HCT116 (cell line): Measurements from ENCODE around the gene FBLN7. TPM values are rescaled to one million over a fixed set of nuclear protein-coding genes. Genes with fewer than 3 reads are reported as not detected.

Experiments used
- ATAC-seq: fragments of 200-7000 bp; cut with Tn5 transposase; 2 replicates; pipeline ENCODE4 v1.9.1; 2020; ENCODE audit warnings: mild to moderate bottlenecking, moderate library complexity
- BruUV-seq: library from RNA; stranded (reverse); fragments of 400-500 nt; replicated peaks from 2 replicates; lab custom pipeline; 2021; lab: Mats Ljungman, UMichigan
- CTCF ChIA-PET: fragments of 300-600 bp; sonication (Branson Sonifier 250); formaldehyde crosslinking; loops from one replicate; lab custom pipeline; 2021; ENCODE audit warnings: antibody characterized with exemption; lab: Charles Lee
- POLR2A ChIA-PET: fragments of 300-600, 350-600 bp; sonication (Branson Sonifier 250); formaldehyde crosslinking; loops from one replicate; lab custom pipeline; 2021; ENCODE audit warnings: antibody characterized with exemption; lab: Charles Lee
- RAD21 ChIA-PET, 2 experiments: fragments of 300-600 bp; sonication (Branson Sonifier 250); formaldehyde crosslinking; loops; one replicate each; lab custom pipeline; 2023; ENCODE audit warnings: low total read pairs in 2 of 2; ENCODE audit not compliant: uncharacterized antibody in 2 of 2, unreplicated experiment in 2 of 2, low non-redundant PET in 1 of 2; lab: Charles Lee
- DNase-seq: peaks from one replicate; pipeline ENCODE4 v3.0.0-alpha.2; 2010; ENCODE audit warnings: low read depth, low spot score
- H2AFZ ChIP-seq: fragments of 200-600 bp; shearing (Covaris generic), sonication (generic); 2 replicates; pipeline ENCODE4 v1.6.1; 2017; ENCODE audit warnings: low read depth, mixed run types, mixed read lengths, antibody characterized with exemption, low read length; ENCODE audit not compliant: poor library complexity, severe bottlenecking
- H3K27ac ChIP-seq: 2 replicates; pipeline ENCODE4 v1.5.1; 2012; ENCODE audit warnings: low read depth, low read length
- H3K27me3 ChIP-seq: fragments of 200-600 bp; sonication (generic); 2 replicates; pipeline ENCODE4 v1.6.1; 2016; ENCODE audit warnings: mixed run types, low read length, mixed read lengths; ENCODE audit not compliant: insufficient read depth
- H3K36me3 ChIP-seq, 2 experiments: fragments of 200-500 bp in 1 of 2; fragments of 200-600 bp in 1 of 2; sonication (Bioruptor generic) in 1 of 2; sonication (generic) in 1 of 2; 2 replicates each; pipeline versions ENCODE4 v1.5.1 to v1.6.1; 2014 to 2016; ENCODE audit warnings: low read length in 2 of 2, inconsistent platforms in 1 of 2, mixed read lengths in 1 of 2, mixed run types in 1 of 2; ENCODE audit not compliant: insufficient read depth in 2 of 2, control insufficient read depth in 1 of 2
- H3K4me1 ChIP-seq, 2 experiments: fragments of 200-600 bp in 1 of 2; sonication (generic) in 1 of 2; 2 replicates each; pipeline versions ENCODE4 v1.5.1 to v1.6.1; 2012 to 2017; ENCODE audit warnings: low read length in 2 of 2, inconsistent platforms in 1 of 2, mild to moderate bottlenecking in 1 of 2, mixed read lengths in 1 of 2, mixed run types in 1 of 2, moderate library complexity in 1 of 2; ENCODE audit not compliant: insufficient read depth in 2 of 2, control insufficient read depth in 1 of 2
- H3K4me2 ChIP-seq: fragments of 200-600 bp; sonication (generic); 2 replicates; pipeline ENCODE4 v1.6.1; 2017; ENCODE audit warnings: mixed run types, low read length, mixed read lengths
- H3K4me3 ChIP-seq, 2 experiments: fragments of 200-600 bp in 1 of 2; sonication (generic) in 1 of 2; replicated peaks in 1 of 2; 2 replicates each; pipeline ENCODE4 v1.5.1; 2011 to 2016; ENCODE audit warnings: low read length in 2 of 2, control low read depth in 1 of 2, low read depth in 1 of 2, mild to moderate bottlenecking in 1 of 2, mixed read lengths in 1 of 2, mixed run types in 1 of 2
- H3K79me2 ChIP-seq: fragments of 200-600 bp; sonication (generic); 2 replicates; pipeline ENCODE4 v1.6.1; 2017; ENCODE audit warnings: mild to moderate bottlenecking, mixed run types, low read length, moderate library complexity, mixed read lengths; ENCODE audit not compliant: insufficient read depth
- H3K9ac ChIP-seq: fragments of 200-600 bp; sonication (generic); 2 replicates; pipeline ENCODE4 v1.6.1; 2016; ENCODE audit warnings: low read length, mixed read lengths
- H3K9me2 ChIP-seq: fragments of 200-600 bp; sonication (generic), shearing (Covaris generic); 2 replicates; pipeline ENCODE4 v1.6.1; 2017; ENCODE audit warnings: mixed run types, mild to moderate bottlenecking, moderate library complexity; ENCODE audit not compliant: insufficient read depth
- H3K9me3 ChIP-seq, 2 experiments: fragments of 200-500 bp in 1 of 2; fragments of 200-600 bp in 1 of 2; sonication (Bioruptor generic) in 1 of 2; sonication (generic) in 1 of 2; 2 replicates each; pipeline ENCODE4 v1.6.1; 2014 to 2017; ENCODE audit warnings: low read length in 2 of 2, mixed read lengths in 2 of 2, inconsistent platforms in 1 of 2, low read depth in 1 of 2, mild to moderate bottlenecking in 1 of 2, mixed run types in 1 of 2, moderate library complexity in 1 of 2; ENCODE audit not compliant: control insufficient read depth in 1 of 2, insufficient read depth in 1 of 2
- H4K20me1 ChIP-seq: fragments of 200-600 bp; sonication (generic), shearing (Covaris generic); 2 replicates; pipeline ENCODE4 v1.6.1; 2017; ENCODE audit warnings: mixed run types, mild to moderate bottlenecking, moderate library complexity; ENCODE audit not compliant: insufficient read depth
- CEBPB ChIP-seq: IDR thresholded peaks from 2 replicates; pipeline ENCODE4 v1.6.1; 2012; ENCODE audit warnings: low read depth
- EGR1 ChIP-seq: IDR thresholded peaks from 2 replicates; pipeline ENCODE4 v1.6.1; 2012; ENCODE audit warnings: low read depth
- ELF1 ChIP-seq: IDR thresholded peaks from 2 replicates; pipeline ENCODE4 v1.6.1; 2012; ENCODE audit warnings: low read depth, borderline replicate concordance
- EZH2 ChIP-seq: fragments of 200-600 bp; sonication (generic); IDR thresholded peaks from 2 replicates; pipeline ENCODE4 v1.6.1; 2017; ENCODE audit warnings: antibody characterized with exemption, mixed run types
- FOSL1 ChIP-seq: IDR thresholded peaks from 2 replicates; pipeline ENCODE4 v1.6.1; 2012; ENCODE audit warnings: low read depth
- POLR2A ChIP-seq: IDR thresholded peaks from 2 replicates; pipeline ENCODE4 v1.7.0; 2011; ENCODE audit warnings: borderline replicate concordance; ENCODE audit not compliant: insufficient read depth, insufficient read length; ENCODE audit errors: extremely low read depth
- POLR2AphosphoS5 ChIP-seq: IDR thresholded peaks from 2 replicates; pipeline ENCODE4 v1.6.1; 2011; ENCODE audit warnings: mild to moderate bottlenecking, low read depth, low read length, moderate library complexity
- RAD21 ChIP-seq: IDR thresholded peaks from 2 replicates; pipeline ENCODE4 v1.6.1; 2012; ENCODE audit warnings: low read depth, mild to moderate bottlenecking
- SIN3A ChIP-seq: IDR thresholded peaks from 2 replicates; pipeline ENCODE4 v1.6.1; 2012; ENCODE audit warnings: low read depth
- SRF ChIP-seq: IDR thresholded peaks from 2 replicates; pipeline ENCODE4 v1.6.1; 2012; ENCODE audit warnings: low read depth
- TCF7L2 ChIP-seq: IDR thresholded peaks from 2 replicates; pipeline ENCODE4 v1.7.0; 2011; ENCODE audit warnings: borderline replicate concordance, inconsistent platforms; ENCODE audit not compliant: insufficient read depth, insufficient read length; ENCODE audit errors: extremely low read depth
- ZNF274 ChIP-seq: fragments of 200-500 bp; sonication (Bioruptor generic); IDR thresholded peaks from 2 replicates; pipeline ENCODE4 v1.6.1; 2014; ENCODE audit warnings: mild to moderate bottlenecking, low read depth, low read length, inconsistent platforms
- intact Hi-C: fragments of 100-400 bp; cut with micrococcal nuclease; formaldehyde crosslinking; loops from 2 replicates; pipeline ENCODE4 v1.10.0; 2022
- total RNA-seq: library from RNA; stranded (reverse); gene quantifications from one replicate; pipeline ENCODE4 v1.2.1, GENCODE V29; 2021; ENCODE audit not compliant: unreplicated experiment
- TF ChIP-seq, protein P1 (sequence below): IDR thresholded peaks from 2 replicates; pipeline ENCODE4 v1.6.1; 2012
- TF ChIP-seq, protein P2 (sequence below), 3 experiments: fragments of 200-600 bp in 1 of 3; sonication (generic) in 1 of 3; IDR thresholded peaks in 2 of 3; conservative IDR thresholded peaks in 1 of 3; 2 replicates each; pipeline ENCODE4 v1.5.1; 2012 to 2017; ENCODE audit warnings: low read depth in 2 of 3, low read length in 2 of 3, antibody characterized with exemption in 1 of 3, borderline replicate concordance in 1 of 3, control low read depth in 1 of 3, mild to moderate bottlenecking in 1 of 3, mixed read lengths in 1 of 3, mixed run types in 1 of 3, moderate library complexity in 1 of 3; ENCODE audit not compliant: insufficient read depth in 1 of 3
- TF ChIP-seq, protein P3 (sequence below): IDR thresholded peaks from 2 replicates; pipeline ENCODE4 v1.6.1; 2012
- TF ChIP-seq, protein P4 (sequence below): IDR thresholded peaks from 2 replicates; pipeline ENCODE4 v1.6.1; 2011; ENCODE audit warnings: mild to moderate bottlenecking, low read length, moderate library complexity; ENCODE audit not compliant: insufficient replicate concordance; ENCODE audit errors: extremely low read depth

Gene FBLN7
- total RNA-seq, 1 experiment from 2014 or later = 0.34 TPM

DNA sequence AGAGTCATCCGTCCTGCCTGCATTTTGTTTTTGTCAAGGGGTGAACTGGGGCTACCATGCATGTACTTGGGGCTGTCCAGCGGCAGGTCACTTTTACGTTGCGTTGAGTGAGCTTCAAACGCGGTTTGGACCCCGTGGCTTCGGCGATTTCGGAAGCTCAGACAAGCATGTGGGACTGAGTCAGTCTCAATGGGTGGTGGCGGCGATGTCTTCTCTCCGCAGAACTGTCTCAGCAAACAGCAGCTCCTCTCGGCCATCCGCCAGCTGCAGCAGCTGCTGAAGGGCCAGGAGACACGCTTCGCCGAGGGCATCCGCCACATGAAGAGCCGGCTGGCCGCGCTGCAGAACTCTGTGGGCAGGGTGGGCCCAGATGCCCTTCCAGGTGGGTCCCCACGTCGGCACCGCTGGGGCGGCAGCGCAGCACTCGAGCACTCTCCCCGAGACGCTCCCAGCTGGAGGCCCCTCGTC is 21.3 kb downstream of the FBLN7 start:
- Histone ChIP-seq H3K4me3 (no peak overlapping the region), H3K9me2 (no peaks in the 10 kb centered on the region), H3K4me1 (no peaks in the 10 kb centered on the region), H3K27ac (no peak overlapping the region), H2AFZ (no peak overlapping the region), H3K9me3 (no peaks in the 10 kb centered on the region), H3K36me3 (no peaks in the 10 kb centered on the region), H3K27me3 (no peaks in the 10 kb centered on the region), H3K4me2 (no peak overlapping the region), H3K9ac (no peak overlapping the region), H3K79me2 (no peaks in the 10 kb centered on the region), H4K20me1 (no peaks in the 10 kb centered on the region)
- ChIA-PET CTCF (no interaction called here), POLR2A (no interaction called here), RAD21 (no interaction called here)
- intact Hi-C loops = no loop called here
- TF ChIP-seq FOSL1 (no peak), RAD21 (no peak), SIN3A (no peak), POLR2AphosphoS5 (no peak), TCF7L2 (no peak), POLR2A (no peak), CEBPB (no peak), ZNF274 (no peak), EZH2 (no peak), SRF (no peak), EGR1 (no peak), ELF1 (no peak)
- TF ChIP-seq, protein P1, sequence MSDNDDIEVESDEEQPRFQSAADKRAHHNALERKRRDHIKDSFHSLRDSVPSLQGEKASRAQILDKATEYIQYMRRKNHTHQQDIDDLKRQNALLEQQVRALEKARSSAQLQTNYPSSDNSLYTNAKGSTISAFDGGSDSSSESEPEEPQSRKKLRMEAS = no peak
- TF ChIP-seq, protein P2, sequence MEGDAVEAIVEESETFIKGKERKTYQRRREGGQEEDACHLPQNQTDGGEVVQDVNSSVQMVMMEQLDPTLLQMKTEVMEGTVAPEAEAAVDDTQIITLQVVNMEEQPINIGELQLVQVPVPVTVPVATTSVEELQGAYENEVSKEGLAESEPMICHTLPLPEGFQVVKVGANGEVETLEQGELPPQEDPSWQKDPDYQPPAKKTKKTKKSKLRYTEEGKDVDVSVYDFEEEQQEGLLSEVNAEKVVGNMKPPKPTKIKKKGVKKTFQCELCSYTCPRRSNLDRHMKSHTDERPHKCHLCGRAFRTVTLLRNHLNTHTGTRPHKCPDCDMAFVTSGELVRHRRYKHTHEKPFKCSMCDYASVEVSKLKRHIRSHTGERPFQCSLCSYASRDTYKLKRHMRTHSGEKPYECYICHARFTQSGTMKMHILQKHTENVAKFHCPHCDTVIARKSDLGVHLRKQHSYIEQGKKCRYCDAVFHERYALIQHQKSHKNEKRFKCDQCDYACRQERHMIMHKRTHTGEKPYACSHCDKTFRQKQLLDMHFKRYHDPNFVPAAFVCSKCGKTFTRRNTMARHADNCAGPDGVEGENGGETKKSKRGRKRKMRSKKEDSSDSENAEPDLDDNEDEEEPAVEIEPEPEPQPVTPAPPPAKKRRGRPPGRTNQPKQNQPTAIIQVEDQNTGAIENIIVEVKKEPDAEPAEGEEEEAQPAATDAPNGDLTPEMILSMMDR (IDR thresholded peaks at IDR 0.05 in 2 of 3, conservative IDR thresholded peaks at IDR 0.05 in 1 of 3; ENCODE audit: borderline replicate concordance in 1 of 3, insufficient read depth in 1 of 3, low read depth in 2 of 3, low read length in 2 of 3) = no peak
- TF ChIP-seq, protein P3, sequence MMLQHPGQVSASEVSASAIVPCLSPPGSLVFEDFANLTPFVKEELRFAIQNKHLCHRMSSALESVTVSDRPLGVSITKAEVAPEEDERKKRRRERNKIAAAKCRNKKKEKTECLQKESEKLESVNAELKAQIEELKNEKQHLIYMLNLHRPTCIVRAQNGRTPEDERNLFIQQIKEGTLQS = no peak
- TF ChIP-seq, protein P4, sequence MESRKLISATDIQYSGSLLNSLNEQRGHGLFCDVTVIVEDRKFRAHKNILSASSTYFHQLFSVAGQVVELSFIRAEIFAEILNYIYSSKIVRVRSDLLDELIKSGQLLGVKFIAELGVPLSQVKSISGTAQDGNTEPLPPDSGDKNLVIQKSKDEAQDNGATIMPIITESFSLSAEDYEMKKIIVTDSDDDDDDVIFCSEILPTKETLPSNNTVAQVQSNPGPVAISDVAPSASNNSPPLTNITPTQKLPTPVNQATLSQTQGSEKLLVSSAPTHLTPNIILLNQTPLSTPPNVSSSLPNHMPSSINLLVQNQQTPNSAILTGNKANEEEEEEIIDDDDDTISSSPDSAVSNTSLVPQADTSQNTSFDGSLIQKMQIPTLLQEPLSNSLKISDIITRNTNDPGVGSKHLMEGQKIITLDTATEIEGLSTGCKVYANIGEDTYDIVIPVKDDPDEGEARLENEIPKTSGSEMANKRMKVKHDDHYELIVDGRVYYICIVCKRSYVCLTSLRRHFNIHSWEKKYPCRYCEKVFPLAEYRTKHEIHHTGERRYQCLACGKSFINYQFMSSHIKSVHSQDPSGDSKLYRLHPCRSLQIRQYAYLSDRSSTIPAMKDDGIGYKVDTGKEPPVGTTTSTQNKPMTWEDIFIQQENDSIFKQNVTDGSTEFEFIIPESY = no peak
- ATAC-seq (no peak), DNase-seq (no peak)
- no TSS peak for BruUV-seq
